ENCODE measurements around the gene CFI. TPM values are rescaled to one million over a fixed set of nuclear protein-coding genes. Genes with fewer than 3 reads are reported as not detected.

The CFI gene
- total RNA-seq, 4 donors from 2014 or later, result 6.8 to 19.5 (median 12.9) TPM

DNA sequence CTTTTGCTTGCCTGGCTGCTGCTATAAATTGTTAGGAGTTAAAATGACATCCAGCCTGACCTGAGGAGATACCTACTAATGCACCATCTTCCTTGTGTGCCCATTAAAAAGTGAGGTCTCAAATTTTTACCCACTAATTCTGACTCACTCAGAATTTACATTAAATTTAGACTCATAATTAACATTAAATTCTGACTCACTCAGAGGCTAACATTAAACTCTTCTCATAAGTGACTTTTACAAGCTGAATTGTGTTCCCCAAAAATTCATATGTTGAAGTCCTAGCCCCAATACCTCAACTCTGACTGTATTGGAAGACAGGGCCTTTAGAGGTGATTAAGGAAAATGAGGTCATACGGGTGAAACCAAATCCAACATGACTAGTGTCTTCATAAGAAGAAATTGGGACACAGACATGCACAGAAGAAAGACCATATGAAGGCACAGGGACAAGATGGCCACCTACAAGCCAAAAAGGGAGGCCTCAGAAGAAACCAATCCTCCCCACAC, 110.3 kb downstream of the CFI start:
- Histone ChIP-seq H3K9me3 (no peaks in the 10 kb centered on the region), H3K27me3 (no peaks in the 10 kb centered on the region), H3K4me1 (no peaks in the 10 kb centered on the region), H3K36me3 (peaks cover 0 to 95% of the 10 kb centered on the region in 2 donors), H3K27ac (no peak overlapping the region), H3K4me3 (no peak overlapping the region)
- ATAC-seq, result no peak
- no peak for TF ChIP-seq POLR2A (IDR thresholded peaks at IDR 0.05)
- WGBS, 2 donors (ENCODE audit: low coverage in 1 of 2), result 100% methylated on average over 1 of the region's 1 CpG

Other genes with a start within 250 kb of the CFI start
- gene MCUB, start 241.8 kb downstream of the CFI start, total RNA-seq, result 10 to 100 TPM in 3 of 4 donors, 1 to 10 TPM in 1; 3.9 to 33.4 (median 13.3) TPM
- gene CASP6, start 98.6 kb downstream of the CFI start, total RNA-seq, result 10 to 100 TPM; 11.2 to 20.0 (median 15.6) TPM
- 100 to 1,000 TPM in 1 of 4 donors, 10 to 100 TPM in 3; 16.6 to 110 (median 27.1) TPM for gene PLA2G12A, start 71.9 kb downstream of the CFI start, total RNA-seq
- 1 to 10 TPM; 3.4 to 9.7 (median 5.1) TPM for gene GAR1, start 13.8 kb upstream of the CFI start, total RNA-seq
- under 1 TPM in 1 of 4 donors, not detected in 3; 0.27 TPM for gene RRH, start 26.0 kb upstream of the CFI start, total RNA-seq
- gene LRIT3, start 46.1 kb upstream of the CFI start, total RNA-seq, result under 1 TPM in 1 of 4 donors, not detected in 3; 0.62 TPM
- 1 to 10 TPM in 1 of 4 donors, under 1 TPM in 2, not detected in 1; 0.23 to 1.3 (median 0.93) TPM for gene EGF, start 110.9 kb upstream of the CFI start, total RNA-seq